BLaER1 (cell line): ENCODE measurements around the gene C1RL.

ENCODE experiments used
- H3K27ac ChIP-seq: shearing (Covaris generic); formaldehyde crosslinking; 2 replicates; pipeline ENCODE4 v1.8.1; 2022
- H3K27me3 ChIP-seq: shearing (Covaris generic); formaldehyde crosslinking; 2 replicates; pipeline ENCODE4 v1.8.1; 2022
- H3K36me3 ChIP-seq: shearing (Covaris generic); formaldehyde crosslinking; 2 replicates; pipeline ENCODE4 v1.8.1; 2022
- H3K4me1 ChIP-seq: shearing (Covaris generic); formaldehyde crosslinking; 2 replicates; pipeline ENCODE4 v1.8.1; 2022
- H3K4me2 ChIP-seq: shearing (Covaris generic); formaldehyde crosslinking; 2 replicates; pipeline ENCODE4 v1.8.1; 2022
- H3K4me3 ChIP-seq: shearing (Covaris generic); formaldehyde crosslinking; 2 replicates; pipeline ENCODE4 v1.8.1; 2022
- H3K9ac ChIP-seq: shearing (Covaris generic); formaldehyde crosslinking; 2 replicates; pipeline ENCODE4 v1.8.1; 2022
- H3K9me3 ChIP-seq: shearing (Covaris generic); formaldehyde crosslinking; 2 replicates; pipeline ENCODE4 v1.8.1; 2022
- H4K20me1 ChIP-seq: shearing (Covaris generic); formaldehyde crosslinking; 2 replicates; pipeline ENCODE4 v1.8.1; 2022
- Cebpa-rat ChIP-seq: shearing (Covaris generic); IDR thresholded peaks from 2 replicates; pipeline ENCODE4 v1.8.1; 2022

C1RL gene

GRCh38 chr12:7150841-7151240 is 41.8 kb upstream of the C1RL start:
- Histone ChIP-seq H4K20me1 (no peaks in the 10 kb centered on the region), H3K27me3 (no peaks in the 10 kb centered on the region), H3K9ac (no peak overlapping the region), H3K4me1 (peaks cover 14% of the 10 kb centered on the region), H3K4me3 (no peak overlapping the region), H3K36me3 (peaks cover 95% of the 10 kb centered on the region), H3K4me2 (no peak overlapping the region), H3K27ac (no peak overlapping the region), H3K9me3 (no peaks in the 10 kb centered on the region)
- TF ChIP-seq Cebpa-rat = no peak

- no peak overlapping the region for H3K9ac ChIP-seq
Observed at GRCh38 chr12:7150356-7150755, 41.3 kb upstream of the C1RL start.

GRCh38 chr12:7146906-7147305 is 37.9 kb upstream of the C1RL start:
- no peak overlapping the region for H3K9ac ChIP-seq
- H3K27ac ChIP-seq = no peak overlapping the region
- no peaks in the 10 kb centered on the region for H3K9me3 ChIP-seq
- peaks cover 89% of the 10 kb centered on the region for H3K36me3 ChIP-seq
- H4K20me1 ChIP-seq = no peaks in the 10 kb centered on the region
- no peaks in the 10 kb centered on the region for H3K27me3 ChIP-seq
- no peak overlapping the region for H3K4me2 ChIP-seq
- no peaks in the 10 kb centered on the region for H3K4me1 ChIP-seq
- no peak overlapping the region for H3K4me3 ChIP-seq
- no peak for TF ChIP-seq Cebpa-rat

More at GRCh38 chr12:7150356-7150755, 41.3 kb upstream of the C1RL start:
- Histone ChIP-seq H3K4me1 (peaks cover 14% of the 10 kb centered on the region), H3K4me3 (no peak overlapping the region), H3K36me3 (peaks cover 94% of the 10 kb centered on the region), H3K4me2 (no peak overlapping the region), H3K9me3 (no peaks in the 10 kb centered on the region), H4K20me1 (no peaks in the 10 kb centered on the region), H3K27ac (no peak overlapping the region), H3K27me3 (no peaks in the 10 kb centered on the region)
- TF ChIP-seq Cebpa-rat = no peak

- H3K4me3 ChIP-seq = no peak overlapping the region
- TF ChIP-seq Cebpa-rat = no peak
- no peaks in the 10 kb centered on the region for H3K9me3 ChIP-seq
- no peak overlapping the region for H3K9ac ChIP-seq
- no peak overlapping the region for H3K27ac ChIP-seq
- H3K4me1 ChIP-seq = no peaks in the 10 kb centered on the region
- peaks cover 89% of the 10 kb centered on the region for H3K36me3 ChIP-seq
- no peaks in the 10 kb centered on the region for H3K27me3 ChIP-seq
- H3K4me2 ChIP-seq = no peak overlapping the region
- H4K20me1 ChIP-seq = no peaks in the 10 kb centered on the region
Observed at GRCh38 chr12:7146228-7146627, 37.2 kb upstream of the C1RL start.

- Histone ChIP-seq H3K9ac (no peak overlapping the region), H3K9me3 (no peaks in the 10 kb centered on the region), H3K27me3 (no peaks in the 10 kb centered on the region), H3K4me3 (no peak overlapping the region), H3K27ac (no peak overlapping the region), H3K4me2 (no peak overlapping the region), H3K36me3 (peaks cover 87% of the 10 kb centered on the region), H4K20me1 (no peaks in the 10 kb centered on the region), H3K4me1 (no peaks in the 10 kb centered on the region)
- no peak for TF ChIP-seq Cebpa-rat
Observed at GRCh38 chr12:7145671-7146070, 36.7 kb upstream of the C1RL start.

- no peaks in the 10 kb centered on the region for H3K4me1 ChIP-seq
Observed at GRCh38 chr12:7144414-7145120, 35.6 kb upstream of the C1RL start.

GRCh38 chr12:7143564-7143963 is 34.5 kb upstream of the C1RL start:
- no peaks in the 10 kb centered on the region for H3K9me3 ChIP-seq
- peaks cover 87% of the 10 kb centered on the region for H3K36me3 ChIP-seq
- no peak overlapping the region for H3K27ac ChIP-seq
- no peaks in the 10 kb centered on the region for H4K20me1 ChIP-seq
- no peak overlapping the region for H3K4me2 ChIP-seq
- H3K4me3 ChIP-seq = no peak overlapping the region
- H3K9ac ChIP-seq = no peak overlapping the region
- no peaks in the 10 kb centered on the region for H3K27me3 ChIP-seq
- no peaks in the 10 kb centered on the region for H3K4me1 ChIP-seq
- TF ChIP-seq Cebpa-rat = no peak

More at GRCh38 chr12:7144414-7145120, 35.6 kb upstream of the C1RL start:
- H3K4me2 ChIP-seq = no peak overlapping the region
- no peak overlapping the region for H3K9ac ChIP-seq
- H3K9me3 ChIP-seq = no peaks in the 10 kb centered on the region
- no peak for TF ChIP-seq Cebpa-rat
- H3K36me3 ChIP-seq = peaks cover 87% of the 10 kb centered on the region
- H4K20me1 ChIP-seq = no peaks in the 10 kb centered on the region
- H3K4me3 ChIP-seq = no peak overlapping the region
- no peak overlapping the region for H3K27ac ChIP-seq
- H3K27me3 ChIP-seq = no peaks in the 10 kb centered on the region

- Histone ChIP-seq H3K9ac (no peak overlapping the region), H3K9me3 (no peaks in the 10 kb centered on the region), H3K4me1 (no peaks in the 10 kb centered on the region), H4K20me1 (no peaks in the 10 kb centered on the region), H3K4me2 (no peak overlapping the region), H3K4me3 (no peak overlapping the region), H3K27ac (no peak overlapping the region), H3K27me3 (no peaks in the 10 kb centered on the region), H3K36me3 (peaks cover 87% of the 10 kb centered on the region)
- no peak for TF ChIP-seq Cebpa-rat
Observed at GRCh38 chr12:7142809-7143465, 33.9 kb upstream of the C1RL start.

GRCh38 chr12:7142056-7142644 is 33.1 kb upstream of the C1RL start:
- H4K20me1 ChIP-seq = no peaks in the 10 kb centered on the region
- H3K4me2 ChIP-seq = no peak overlapping the region
- H3K27ac ChIP-seq = no peak overlapping the region

GRCh38 chr12:7141351-7142005 is 32.5 kb upstream of the C1RL start:
- peaks cover 89% of the 10 kb centered on the region for H3K36me3 ChIP-seq
- TF ChIP-seq Cebpa-rat = no peak

More at GRCh38 chr12:7142056-7142644, 33.1 kb upstream of the C1RL start:
- Histone ChIP-seq H3K36me3 (peaks cover 89% of the 10 kb centered on the region), H3K4me1 (no peaks in the 10 kb centered on the region), H3K27me3 (no peaks in the 10 kb centered on the region), H3K9ac (no peak overlapping the region), H3K4me3 (no peak overlapping the region), H3K9me3 (no peaks in the 10 kb centered on the region)
- no peak for TF ChIP-seq Cebpa-rat

More at GRCh38 chr12:7141351-7142005, 32.5 kb upstream of the C1RL start:
- Histone ChIP-seq H3K4me1 (no peaks in the 10 kb centered on the region), H3K27ac (no peak overlapping the region), H3K9ac (no peak overlapping the region), H3K9me3 (no peaks in the 10 kb centered on the region), H4K20me1 (no peaks in the 10 kb centered on the region), H3K4me3 (no peak overlapping the region), H3K4me2 (no peak overlapping the region), H3K27me3 (no peaks in the 10 kb centered on the region)
